Caco-2 (cell line): Measurements from ENCODE around the gene B3GAT1. TPM values are rescaled to one million over a fixed set of nuclear protein-coding genes. Genes with fewer than 3 reads are reported as not detected.
A peak's percentile ranks its signal among the peaks of the same experiment; 100 is the strongest.

Source experiments
- BruUV-seq: library from RNA; stranded (reverse); fragments of 400-500 nt; replicated peaks from 2 replicates; lab custom pipeline; 2021; lab: Mats Ljungman, UMichigan
- CTCF ChIA-PET: fragments of 300-600 bp; sonication (Branson Sonifier 250); formaldehyde crosslinking; loops from one replicate; lab custom pipeline; 2022; ENCODE audit warnings: antibody characterized with exemption; lab: Charles Lee
- POLR2A ChIA-PET: fragments of 300-600 bp; sonication (Branson Sonifier 250); formaldehyde crosslinking; loops from one replicate; lab custom pipeline; 2022; ENCODE audit warnings: antibody characterized with exemption; lab: Charles Lee
- DNase-seq, 2 experiments: peaks; one replicate each; pipeline versions ENCODE4 v3.0.0 to v3.0.0-alpha.2; 2020 to 2022
- H3K27me3 ChIP-seq: replicated peaks from 2 replicates; pipeline ENCODE4 v1.6.0; 2011; ENCODE audit warnings: low read length; ENCODE audit not compliant: control insufficient read depth, insufficient read depth
- H3K36me3 ChIP-seq: 2 replicates; pipeline ENCODE4 v1.5.1; 2011; ENCODE audit warnings: low read length; ENCODE audit not compliant: control insufficient read depth, insufficient read depth
- H3K4me1 ChIP-seq: fragments of 250-450 bp; sonication (Bioruptor Pico); 2 replicates; pipeline ENCODE4 v1.5.1; 2020; ENCODE audit warnings: mild to moderate bottlenecking
- H3K4me3 ChIP-seq: 2 replicates; pipeline ENCODE4 v1.5.1; 2011; ENCODE audit warnings: low read depth, mild to moderate bottlenecking, control low read depth, low read length
- H3K9me3 ChIP-seq: fragments of 250-450 bp; sonication (Bioruptor Pico); 2 replicates; pipeline ENCODE4 v1.5.1; 2020; ENCODE audit warnings: mild to moderate bottlenecking, moderate library complexity
- H3K27ac Mint-ChIP-seq: one replicate; pipeline ENCODE4 v1.8.0; 2022; ENCODE audit warnings: mixed read lengths; ENCODE audit not compliant: unreplicated experiment
- H3K27me3 Mint-ChIP-seq: one replicate; pipeline ENCODE4 v1.8.0; 2022; ENCODE audit warnings: mixed read lengths; ENCODE audit not compliant: insufficient read depth, unreplicated experiment
- H3K36me3 Mint-ChIP-seq: one replicate; pipeline ENCODE4 v1.8.0; 2022; ENCODE audit warnings: mild to moderate bottlenecking, mixed read lengths; ENCODE audit not compliant: insufficient read depth, unreplicated experiment
- H3K4me1 Mint-ChIP-seq: one replicate; pipeline ENCODE4 v1.8.0; 2022; ENCODE audit warnings: low read depth, mixed read lengths; ENCODE audit not compliant: unreplicated experiment
- H3K4me3 Mint-ChIP-seq: one replicate; pipeline ENCODE4 v1.8.0; 2022; ENCODE audit warnings: mild to moderate bottlenecking, moderate library complexity, mixed read lengths; ENCODE audit not compliant: unreplicated experiment
- H3K9me3 Mint-ChIP-seq: one replicate; pipeline ENCODE4 v1.8.0; 2022; ENCODE audit warnings: mixed read lengths; ENCODE audit not compliant: unreplicated experiment
- CTCF ChIP-seq, 2 experiments: fragments of 200-600 bp in 1 of 2; IDR thresholded peaks; 1 replicate in 1 of 2; 2 replicates in 1 of 2; pipeline versions ENCODE4 v1.5.1 to v1.8.0; 2011 to 2022; ENCODE audit warnings: antibody characterized with exemption in 1 of 2, control low read depth in 1 of 2, inconsistent platforms in 1 of 2, low read depth in 1 of 2, low read length in 1 of 2, mild to moderate bottlenecking in 1 of 2, moderate library complexity in 1 of 2; ENCODE audit not compliant: insufficient read depth in 1 of 2, severe bottlenecking in 1 of 2, unreplicated experiment in 1 of 2
- intact Hi-C: fragments of 100-400 bp; cut with micrococcal nuclease; formaldehyde crosslinking; loops from one replicate; pipeline ENCODE4 v1.10.0; 2022; ENCODE audit not compliant: unreplicated experiment
- total RNA-seq: library from RNA; stranded (reverse); gene quantifications from 2 replicates; pipeline ENCODE4 v1.2.3, GENCODE V29; 2022

Gene B3GAT1
- total RNA-seq, 1 experiment from 2014 or later = 0.11 TPM

- Histone ChIP-seq H3K9me3 (no peaks in the 10 kb centered on the region; the same call in 1 of the 2 replicates), H3K27me3 (peaks cover 17% of the 10 kb centered on the region), H3K4me1 (peaks cover 5% of the 10 kb centered on the region; the same call in 1 of the 2 replicates), H3K36me3 (no peaks in the 10 kb centered on the region), H3K4me3 (no peak overlapping the region)
- peak overlapping the region; percentile 34 for H3K4me3 Mint-ChIP-seq
- H3K36me3 Mint-ChIP-seq = no peaks in the 10 kb centered on the region
- H3K9me3 Mint-ChIP-seq = no peaks in the 10 kb centered on the region
- H3K27me3 Mint-ChIP-seq = peaks cover 49% of the 10 kb centered on the region
- no peak for TF ChIP-seq CTCF (IDR thresholded peaks at IDR 0.05; ENCODE audit: insufficient read depth in 1 of 2, low read depth in 1 of 2, low read length in 1 of 2, severe bottlenecking in 1 of 2, unreplicated experiment in 1 of 2)
- H3K4me1 Mint-ChIP-seq = no peaks in the 10 kb centered on the region
- no peak for DNase-seq
- CTCF ChIA-PET = no interaction called here
- BruUV-seq = no TSS peak
- no peak overlapping the region for H3K27ac Mint-ChIP-seq
- intact Hi-C loops = no loop called here
- POLR2A ChIA-PET = no interaction called here
These were observed 1.2 kb upstream of the B3GAT1 start for GRCh38 chr11:134413043-134413825.

- no peak for TF ChIP-seq CTCF (IDR thresholded peaks at IDR 0.05; ENCODE audit: insufficient read depth in 1 of 2, low read depth in 1 of 2, low read length in 1 of 2, severe bottlenecking in 1 of 2, unreplicated experiment in 1 of 2)
- POLR2A ChIA-PET = no interaction called here
- intact Hi-C loops = no loop called here
- peak overlapping the region; percentile 21 for H3K4me3 Mint-ChIP-seq
- no peaks in the 10 kb centered on the region for H3K9me3 Mint-ChIP-seq
- H3K4me3 ChIP-seq = no peak overlapping the region
- no peaks in the 10 kb centered on the region for H3K36me3 Mint-ChIP-seq
- H3K9me3 ChIP-seq = no peaks in the 10 kb centered on the region
- no peak overlapping the region for H3K27ac Mint-ChIP-seq
- no peak for DNase-seq
- peaks cover 17% of the 10 kb centered on the region for H3K27me3 ChIP-seq
- BruUV-seq = no TSS peak
- CTCF ChIA-PET = no interaction called here
- no peaks in the 10 kb centered on the region for H3K4me1 Mint-ChIP-seq
- H3K27me3 Mint-ChIP-seq = peaks cover 47% of the 10 kb centered on the region
- peaks cover 5% of the 10 kb centered on the region; the same call in 1 of the 2 replicates for H3K4me1 ChIP-seq
- H3K36me3 ChIP-seq = no peaks in the 10 kb centered on the region
These were observed 1.3 kb downstream of the B3GAT1 start for GRCh38 chr11:134410766-134411165.

GRCh38 chr11:134409552-134410429, 2.3 kb downstream of the B3GAT1 start:
- H3K27ac Mint-ChIP-seq = no peak overlapping the region
- TF ChIP-seq CTCF (IDR thresholded peaks at IDR 0.05; ENCODE audit: insufficient read depth in 1 of 2, low read depth in 1 of 2, low read length in 1 of 2, severe bottlenecking in 1 of 2, unreplicated experiment in 1 of 2) = no peak
- H3K36me3 ChIP-seq = no peaks in the 10 kb centered on the region
- no peaks in the 10 kb centered on the region for H3K9me3 Mint-ChIP-seq
- CTCF ChIA-PET = no interaction called here
- no peaks in the 10 kb centered on the region for H3K4me1 Mint-ChIP-seq
- BruUV-seq = no TSS peak
- DNase-seq = no peak
- peaks cover 17% of the 10 kb centered on the region for H3K27me3 ChIP-seq
- POLR2A ChIA-PET = no interaction called here
- no peak overlapping the region for H3K4me3 Mint-ChIP-seq
- intact Hi-C loops = no loop called here
- no peaks in the 10 kb centered on the region for H3K36me3 Mint-ChIP-seq
- H3K4me3 ChIP-seq = no peak overlapping the region
- no peaks in the 10 kb centered on the region for H3K9me3 ChIP-seq
- H3K4me1 ChIP-seq = peaks cover 5% of the 10 kb centered on the region; the same call in 1 of the 2 replicates
- H3K27me3 Mint-ChIP-seq = peaks cover 43% of the 10 kb centered on the region
